ENCODE data around the gene CIART.

DNA sequence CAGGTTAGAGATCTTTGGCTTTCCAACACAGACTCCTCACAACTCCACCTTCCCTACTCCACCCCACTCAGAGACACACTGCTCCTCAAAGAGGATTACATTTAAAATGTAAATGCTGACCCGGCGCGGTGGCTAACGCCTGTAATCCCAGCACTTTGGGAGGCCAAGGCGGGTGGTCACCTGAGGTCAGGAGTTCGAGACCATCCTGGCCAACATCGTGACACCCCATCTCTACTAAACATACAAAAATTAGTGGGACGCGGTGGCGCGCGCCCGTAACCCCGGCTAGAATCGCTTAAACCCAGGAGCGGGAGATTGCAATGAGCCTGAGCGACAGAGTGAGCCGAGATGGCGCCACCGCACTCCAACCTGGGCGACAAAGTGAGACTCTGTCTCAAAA lies 44.6 kb upstream of the CIART start:
- no peak for TF ChIP-seq POLR2A (IDR thresholded peaks at IDR 0.05; ENCODE audit: low read depth, low read length)
- no peak for TF ChIP-seq POLR2AphosphoS5 (IDR thresholded peaks at IDR 0.05; ENCODE audit: low read depth, low read length)

Measured in GM12892 (cell line).